PC-3 (cell line): ENCODE measurements around the gene PDZRN3. TPM values are rescaled to one million over a fixed set of nuclear protein-coding genes. Genes with fewer than 3 reads are reported as not detected.

Experiments
- ATAC-seq: fragments of 200-7000 bp; cut with Tn5 transposase; 2 replicates; pipeline ENCODE4 v1.9.1; 2020; ENCODE audit warnings: mild to moderate bottlenecking, moderate library complexity
- BruUV-seq: library from RNA; stranded (reverse); fragments of 400-500 nt; replicated peaks from 2 replicates; lab custom pipeline; 2021; lab: Mats Ljungman, UMichigan
- CTCF ChIA-PET: fragments of 300-600 bp; sonication (Branson Sonifier 250); formaldehyde crosslinking; loops from one replicate; lab custom pipeline; 2022; ENCODE audit warnings: antibody characterized with exemption; lab: Charles Lee
- POLR2A ChIA-PET: fragments of 300-600 bp; sonication (Branson Sonifier 250); formaldehyde crosslinking; loops from one replicate; lab custom pipeline; 2022; ENCODE audit warnings: antibody characterized with exemption; ENCODE audit not compliant: unreplicated experiment; lab: Charles Lee
- DNase-seq: peaks from one replicate; pipeline ENCODE4 v3.0.0-alpha.2; 2015
- H2AFZ ChIP-seq: fragments of 300-600 bp; sonication (generic); 2 replicates; pipeline ENCODE4 v1.6.0; 2016; ENCODE audit warnings: antibody characterized with exemption, low read length
- H3F3A ChIP-seq: fragments of 300-600 bp; sonication (generic); one replicate; pipeline ENCODE4 v1.6.0; 2017; ENCODE audit warnings: antibody characterized with exemption, low read length, control low read depth, mild to moderate bottlenecking; ENCODE audit not compliant: unreplicated experiment
- H3K27ac ChIP-seq: fragments of 300-600 bp; sonication (generic); 2 replicates; pipeline ENCODE4 v1.5.1; 2016; ENCODE audit warnings: mild to moderate bottlenecking, low read length
- H3K27me3 ChIP-seq: fragments of 300-600 bp; sonication (generic); 2 replicates; pipeline ENCODE4 v1.6.1; 2016; ENCODE audit warnings: low read length, mixed read lengths
- H3K36me3 ChIP-seq: fragments of 300-600 bp; sonication (generic); 2 replicates; pipeline ENCODE4 v1.6.1; 2016; ENCODE audit warnings: low read depth, mixed run types, low read length, mixed read lengths
- H3K4me1 ChIP-seq: fragments of 300-600 bp; sonication (generic); 2 replicates; pipeline ENCODE4 v1.5.1; 2016; ENCODE audit warnings: low read length; ENCODE audit not compliant: insufficient read depth
- H3K4me2 ChIP-seq: fragments of 300-600 bp; sonication (generic); 2 replicates; pipeline ENCODE4 v1.6.0; 2016; ENCODE audit warnings: low read length
- H3K4me3 ChIP-seq: fragments of 300-600 bp; sonication (generic); 2 replicates; pipeline ENCODE4 v1.5.1; 2016; ENCODE audit warnings: mild to moderate bottlenecking, low read length, mixed read lengths
- H3K79me2 ChIP-seq: fragments of 300-600 bp; sonication (generic); 2 replicates; pipeline ENCODE4 v1.6.1; 2017; ENCODE audit warnings: low read length, mixed read lengths
- H3K9ac ChIP-seq: fragments of 300-600 bp; sonication (generic); 2 replicates; pipeline ENCODE4 v1.6.0; 2016; ENCODE audit warnings: mild to moderate bottlenecking, low read length
- H3K9me2 ChIP-seq: fragments of 300-600 bp; sonication (generic); replicated peaks from 2 replicates; pipeline ENCODE4 v1.6.1; 2016; ENCODE audit warnings: mixed run types, low read length, mixed read lengths
- H3K9me3 ChIP-seq: fragments of 300-600 bp; sonication (generic); 2 replicates; pipeline ENCODE4 v1.6.1; 2016; ENCODE audit warnings: low read length, mixed read lengths
- H4K20me1 ChIP-seq: fragments of 300-600 bp; sonication (generic); 2 replicates; pipeline ENCODE4 v1.6.1; 2016; ENCODE audit warnings: low read length, mixed read lengths
- CTCF ChIP-seq: fragments of 300-600 bp; sonication (generic); conservative IDR thresholded peaks from 2 replicates; pipeline ENCODE4 v1.5.1; 2017; ENCODE audit warnings: antibody characterized with exemption, low read depth, mild to moderate bottlenecking, low read length
- EZH2 ChIP-seq: fragments of 300-600 bp; sonication (generic); IDR thresholded peaks from one replicate; pipeline ENCODE4 v1.6.1; 2017; ENCODE audit warnings: antibody characterized with exemption, mild to moderate bottlenecking, low read length; ENCODE audit not compliant: unreplicated experiment
- EZH2phosphoT487 ChIP-seq: fragments of 300-600 bp; sonication (generic); IDR thresholded peaks from 2 replicates; pipeline ENCODE4 v1.6.1; 2018; ENCODE audit warnings: mild to moderate bottlenecking, antibody characterized with exemption, low read length, borderline replicate concordance
- intact Hi-C: fragments of 100-400 bp; cut with micrococcal nuclease; formaldehyde crosslinking; loops from 2 replicates; pipeline ENCODE4 v1.9.0; 2023
- total RNA-seq: library from RNA; depleted of rRNA; stranded (reverse); fragments of >200 nt; gene quantifications from 2 replicates; pipeline ENCODE4 v1.2.3, GENCODE V29; 2014

Gene PDZRN3
- total RNA-seq, 1 experiment from 2014 or later: not detected

- ChIA-PET CTCF (no interaction called here), POLR2A (no interaction called here)
- H3K4me1 ChIP-seq: no peaks in the 10 kb centered on the region
- H3K79me2 ChIP-seq: no peaks in the 10 kb centered on the region
- no peak overlapping the region for H2AFZ ChIP-seq
- no peak overlapping the region for H3K9ac ChIP-seq
- no peaks in the 10 kb centered on the region for H3K9me2 ChIP-seq
- intact Hi-C loops: no loop called here
- TF ChIP-seq EZH2phosphoT487 (no peak), EZH2 (no peak), CTCF (no peak)
- H3K9me3 ChIP-seq: no peaks in the 10 kb centered on the region
- no peak overlapping the region for H3K4me3 ChIP-seq
- no peaks in the 10 kb centered on the region for H3F3A ChIP-seq
- ATAC-seq (no peak), DNase-seq (no peak)
- H3K36me3 ChIP-seq: no peaks in the 10 kb centered on the region
- H3K27ac ChIP-seq: no peak overlapping the region
- peaks cover 11% of the 10 kb centered on the region; the same call in 1 of the 2 replicates for H3K27me3 ChIP-seq
- no peak overlapping the region for H3K4me2 ChIP-seq
- no peaks in the 10 kb centered on the region for H4K20me1 ChIP-seq
- BruUV-seq: no TSS peak
Measured at GRCh38 chr3:73427048-73427706, 197.6 kb downstream of the PDZRN3 start.

- peaks cover 11% of the 10 kb centered on the region; the same call in 1 of the 2 replicates for H3K27me3 ChIP-seq
- ChIA-PET CTCF (no interaction called here), POLR2A (no interaction called here)
- H3K9ac ChIP-seq: no peak overlapping the region
- no peak overlapping the region for H3K4me2 ChIP-seq
- TF ChIP-seq EZH2: no peak
- TF ChIP-seq EZH2phosphoT487: no peak
- no peak for TF ChIP-seq CTCF
- H3K4me3 ChIP-seq: no peak overlapping the region
- intact Hi-C loops: no loop called here
- no peaks in the 10 kb centered on the region for H3K36me3 ChIP-seq
- H3K9me2 ChIP-seq: no peaks in the 10 kb centered on the region
- H2AFZ ChIP-seq: no peak overlapping the region
- ATAC-seq: no peak
- H3K79me2 ChIP-seq: no peaks in the 10 kb centered on the region
- no peaks in the 10 kb centered on the region for H3F3A ChIP-seq
- no peaks in the 10 kb centered on the region for H3K4me1 ChIP-seq
- no peaks in the 10 kb centered on the region for H3K9me3 ChIP-seq
- H4K20me1 ChIP-seq: no peaks in the 10 kb centered on the region
- no peak for DNase-seq
- no TSS peak for BruUV-seq
- H3K27ac ChIP-seq: no peak overlapping the region
Measured at GRCh38 chr3:73426606-73427005, 198.1 kb downstream of the PDZRN3 start.

- no peak for TF ChIP-seq CTCF
- TF ChIP-seq EZH2phosphoT487: no peak
- TF ChIP-seq EZH2: no peak
- Histone ChIP-seq H3K4me3 (no peak overlapping the region), H3K9me3 (no peaks in the 10 kb centered on the region), H3K9ac (no peak overlapping the region), H3K79me2 (no peaks in the 10 kb centered on the region), H3K4me2 (no peak overlapping the region), H4K20me1 (no peaks in the 10 kb centered on the region), H3K9me2 (no peaks in the 10 kb centered on the region; the same call in 1 of the 2 replicates), H3K36me3 (no peaks in the 10 kb centered on the region), H3K27ac (no peak overlapping the region), H2AFZ (no peak overlapping the region), H3K4me1 (no peaks in the 10 kb centered on the region), H3K27me3 (0 out of 2 replicates have a peak, but pooled peaks cover 6% of the 10 kb centered on the region), H3F3A (no peaks in the 10 kb centered on the region)
- ChIA-PET POLR2A (no interaction called here), CTCF (no interaction called here)
- ATAC-seq (no peak), DNase-seq (no peak)
- intact Hi-C loops: no loop called here
- no TSS peak for BruUV-seq
Measured at GRCh38 chr3:73423116-73423515, 201.6 kb downstream of the PDZRN3 start.
